ENCODE results near the gene PCNX4.
"Not testable (repeated sequence)": the region's sequence is repeated elsewhere in the genome, so short reads cannot be mapped to it uniquely, and the experiment has no call there.

The PCNX4 gene

GRCh38 chr14:60091550-60092525, at the start of gene PCNX4:
TSS of gene PCNX4 (plus strand) at chr14:60091923. CDS start at chr14:60107639, 15,716 bp downstream.
- peak; percentile 48 for DNase-seq (ENCODE audit: insufficient read length, low spot score)

GRCh38 chr14:60047976-60048375, 43.7 kb upstream of the PCNX4 start:
- not testable (repeated sequence) for FAIRE-seq; DNase-seq (ENCODE audit: insufficient read length, low spot score)

More at GRCh38 chr14:60091550-60092525, at the start of gene PCNX4:
- peak; percentile 88 for TF ChIP-seq POLR2A (IDR thresholded peaks at IDR 0.05; ENCODE audit: low read depth, low read length)
- FAIRE-seq: peak; percentile 94

GRCh38 chr14:60051721-60052221, 40.0 kb upstream of the PCNX4 start:
- DNase-seq (ENCODE audit: insufficient read length, low spot score) (no peak), FAIRE-seq (no peak)
- TF ChIP-seq POLR2A (IDR thresholded peaks at IDR 0.05; ENCODE audit: low read depth, low read length): no peak

- FAIRE-seq (no peak), DNase-seq (ENCODE audit: insufficient read length, low spot score) (no peak)
- TF ChIP-seq POLR2A (IDR thresholded peaks at IDR 0.05; ENCODE audit: low read depth, low read length): no peak
Measured at GRCh38 chr14:60058087-60058486, 33.6 kb upstream of the PCNX4 start.

GRCh38 chr14:60061371-60061770, 30.4 kb upstream of the PCNX4 start:
- DNase-seq (ENCODE audit: insufficient read length, low spot score): no peak
- no peak for FAIRE-seq
- TF ChIP-seq POLR2A (IDR thresholded peaks at IDR 0.05; ENCODE audit: low read depth, low read length): no peak

- DNase-seq (ENCODE audit: insufficient read length, low spot score): no peak
- no peak for FAIRE-seq
- no peak for TF ChIP-seq POLR2A (IDR thresholded peaks at IDR 0.05; ENCODE audit: low read depth, low read length)
Measured at GRCh38 chr14:60064491-60065072, 27.1 kb upstream of the PCNX4 start.

- DNase-seq (ENCODE audit: insufficient read length, low spot score) (no peak), FAIRE-seq (no peak)
- no peak for TF ChIP-seq POLR2A (IDR thresholded peaks at IDR 0.05; ENCODE audit: low read depth, low read length)
Measured at GRCh38 chr14:60067882-60068281, 23.8 kb upstream of the PCNX4 start.

- FAIRE-seq: no peak
- no peak for TF ChIP-seq POLR2A (IDR thresholded peaks at IDR 0.05; ENCODE audit: low read depth, low read length)
- no peak for DNase-seq (ENCODE audit: insufficient read length, low spot score)
Measured at GRCh38 chr14:60079723-60080122, 12.0 kb upstream of the PCNX4 start.

- TF ChIP-seq POLR2A (IDR thresholded peaks at IDR 0.05; ENCODE audit: low read depth, low read length): no peak
- FAIRE-seq (no peak), DNase-seq (ENCODE audit: insufficient read length, low spot score) (no peak)
Measured at GRCh38 chr14:60085085-60085484, 6.6 kb upstream of the PCNX4 start.

- DNase-seq (ENCODE audit: insufficient read length, low spot score): no peak
- no peak for TF ChIP-seq POLR2A (IDR thresholded peaks at IDR 0.05; ENCODE audit: low read depth, low read length)
- no peak for FAIRE-seq
Measured at GRCh38 chr14:60085693-60086092, 6.0 kb upstream of the PCNX4 start.

- DNase-seq (ENCODE audit: insufficient read length, low spot score): no peak
- TF ChIP-seq POLR2A (IDR thresholded peaks at IDR 0.05; ENCODE audit: low read depth, low read length): no peak
- no peak for FAIRE-seq
Measured at GRCh38 chr14:60087668-60088067, 4.1 kb upstream of the PCNX4 start.

GRCh38 chr14:60089221-60089620, 2.5 kb upstream of the PCNX4 start:
- no peak for TF ChIP-seq POLR2A (IDR thresholded peaks at IDR 0.05; ENCODE audit: low read depth, low read length)
- DNase-seq (ENCODE audit: insufficient read length, low spot score) (no peak), FAIRE-seq (no peak)

- DNase-seq (ENCODE audit: insufficient read length, low spot score) (no peak), FAIRE-seq (no peak)
- TF ChIP-seq POLR2A (IDR thresholded peaks at IDR 0.05; ENCODE audit: low read depth, low read length): no peak
Measured at GRCh38 chr14:60090864-60091519, 731 bp upstream of the PCNX4 start.

GRCh38 chr14:60092526-60092920, 800 bp downstream of the PCNX4 start:
- TF ChIP-seq POLR2A (IDR thresholded peaks at IDR 0.05; ENCODE audit: low read depth, low read length): no peak
- DNase-seq (ENCODE audit: insufficient read length, low spot score) (no peak), FAIRE-seq (no peak)

All from H54 (cell line).